GM12872 (cell line): ENCODE data around the gene IL32.

Experiments used
- TF ChIP-seq, protein P1 (sequence below): IDR thresholded peaks from 3 replicates; pipeline ENCODE4 v1.5.1; 2011; ENCODE audit warnings: low read depth, mild to moderate bottlenecking, low read length, moderate library complexity; ENCODE audit not compliant: insufficient read depth

The IL32 gene

DNA sequence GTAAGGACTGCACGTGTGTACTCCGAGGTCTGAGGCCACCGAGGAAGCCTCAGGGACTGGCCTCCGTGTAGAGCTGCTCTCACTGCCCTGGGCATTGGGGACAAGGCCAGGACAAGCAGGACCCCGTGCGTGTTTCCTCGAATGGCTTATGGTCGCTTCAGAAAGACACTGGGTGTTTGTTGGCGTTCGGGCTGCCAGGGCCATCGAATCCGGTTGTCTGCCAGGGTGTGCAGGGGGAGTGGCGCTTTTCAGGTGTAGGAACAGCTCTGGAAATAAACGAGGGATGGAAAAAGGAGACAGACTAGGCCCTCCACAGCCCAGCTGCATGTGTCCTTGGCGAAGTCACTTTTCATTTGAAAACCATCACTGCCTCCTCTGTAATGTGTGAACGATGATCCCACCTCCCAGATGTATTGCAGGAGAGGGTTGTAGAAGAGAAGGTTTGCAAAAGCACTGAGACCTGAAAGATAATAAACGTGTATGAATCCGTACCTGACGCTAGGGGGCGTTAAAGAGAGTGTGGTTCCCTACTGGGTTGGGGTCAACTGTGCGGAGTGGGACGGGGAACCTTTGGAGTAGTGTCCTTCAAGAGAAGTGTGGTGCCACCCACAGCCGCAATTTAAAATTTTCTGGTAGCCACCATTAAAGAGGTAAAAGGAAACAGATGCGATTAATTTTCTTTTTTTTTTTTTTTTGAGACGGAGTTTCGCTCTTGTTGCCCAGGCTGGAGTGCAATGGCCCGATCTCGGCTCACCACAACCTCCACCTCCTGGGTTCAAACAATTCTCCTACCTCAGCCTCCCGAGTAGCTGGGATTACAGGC, 35.8 kb downstream of the IL32 start:
- TF ChIP-seq, protein P1, sequence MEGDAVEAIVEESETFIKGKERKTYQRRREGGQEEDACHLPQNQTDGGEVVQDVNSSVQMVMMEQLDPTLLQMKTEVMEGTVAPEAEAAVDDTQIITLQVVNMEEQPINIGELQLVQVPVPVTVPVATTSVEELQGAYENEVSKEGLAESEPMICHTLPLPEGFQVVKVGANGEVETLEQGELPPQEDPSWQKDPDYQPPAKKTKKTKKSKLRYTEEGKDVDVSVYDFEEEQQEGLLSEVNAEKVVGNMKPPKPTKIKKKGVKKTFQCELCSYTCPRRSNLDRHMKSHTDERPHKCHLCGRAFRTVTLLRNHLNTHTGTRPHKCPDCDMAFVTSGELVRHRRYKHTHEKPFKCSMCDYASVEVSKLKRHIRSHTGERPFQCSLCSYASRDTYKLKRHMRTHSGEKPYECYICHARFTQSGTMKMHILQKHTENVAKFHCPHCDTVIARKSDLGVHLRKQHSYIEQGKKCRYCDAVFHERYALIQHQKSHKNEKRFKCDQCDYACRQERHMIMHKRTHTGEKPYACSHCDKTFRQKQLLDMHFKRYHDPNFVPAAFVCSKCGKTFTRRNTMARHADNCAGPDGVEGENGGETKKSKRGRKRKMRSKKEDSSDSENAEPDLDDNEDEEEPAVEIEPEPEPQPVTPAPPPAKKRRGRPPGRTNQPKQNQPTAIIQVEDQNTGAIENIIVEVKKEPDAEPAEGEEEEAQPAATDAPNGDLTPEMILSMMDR: peak; percentile 80

DNA sequence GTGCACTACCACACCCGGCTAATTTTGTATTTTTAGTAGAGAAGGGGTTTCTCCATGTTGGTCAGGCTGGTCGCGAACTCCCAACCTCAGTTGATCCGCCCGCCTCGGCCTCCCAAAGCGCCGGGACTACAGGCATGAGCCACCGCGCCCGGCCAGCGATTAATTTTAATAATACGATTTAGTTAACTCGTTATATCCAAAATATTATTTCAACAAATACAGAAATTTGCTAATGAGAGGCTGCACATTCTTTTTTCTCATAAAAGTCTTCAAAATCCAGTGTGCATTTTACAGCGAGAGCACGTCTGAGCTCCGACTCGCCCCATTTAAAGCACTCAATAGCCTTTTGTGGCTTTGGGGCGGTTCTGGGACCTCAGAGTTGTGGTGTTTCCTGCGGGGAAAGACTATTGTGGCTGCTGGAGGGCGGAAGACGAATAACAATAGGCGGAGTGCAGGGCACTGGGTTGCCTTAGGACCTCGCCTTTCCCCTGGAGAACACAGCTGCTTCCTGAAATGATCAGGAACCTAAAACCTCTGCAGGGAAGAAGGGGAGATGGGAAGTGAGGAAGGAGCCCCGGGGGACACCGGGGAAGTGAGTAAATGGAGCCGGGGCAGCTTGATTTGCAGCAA, 36.5 kb downstream of the IL32 start:
- TF ChIP-seq, protein P1: no peak

DNA sequence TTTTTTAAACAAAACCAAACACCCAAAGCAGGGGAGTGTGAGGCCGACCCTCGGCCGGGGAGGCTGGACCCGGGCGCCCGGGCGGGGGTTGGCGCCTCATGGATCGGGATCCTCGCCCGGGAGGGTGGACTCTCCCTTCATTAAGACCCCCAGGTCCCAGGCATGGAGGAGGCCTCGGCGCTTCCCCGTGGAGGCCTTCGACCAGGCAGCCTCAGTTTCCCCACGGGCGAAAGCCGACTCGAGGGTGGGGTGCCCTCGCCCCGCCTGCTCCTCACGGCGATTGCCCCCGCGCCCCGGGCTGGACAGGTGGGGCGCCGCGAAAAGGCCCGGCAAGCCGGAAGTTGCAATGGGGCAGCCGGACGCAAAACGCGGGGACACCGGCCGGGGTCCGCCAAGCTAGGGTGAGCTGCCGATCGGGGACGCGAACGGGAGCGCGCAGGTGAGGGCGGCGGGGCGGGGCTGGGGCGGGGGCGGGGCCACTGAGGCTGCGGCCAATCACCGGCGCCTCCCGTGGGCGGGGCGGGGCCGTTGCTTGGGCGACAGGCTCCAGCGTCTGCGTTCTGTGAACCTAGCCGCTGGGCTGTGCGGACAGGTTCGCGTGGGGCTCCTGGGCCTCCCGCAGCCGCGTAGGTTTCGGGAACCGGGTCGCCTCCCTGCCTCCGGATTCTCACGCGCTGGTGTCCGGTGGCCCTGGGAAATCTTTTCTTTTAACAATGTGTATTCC, 40.9 kb downstream of the IL32 start:
- TF ChIP-seq, protein P1: no peak

DNA sequence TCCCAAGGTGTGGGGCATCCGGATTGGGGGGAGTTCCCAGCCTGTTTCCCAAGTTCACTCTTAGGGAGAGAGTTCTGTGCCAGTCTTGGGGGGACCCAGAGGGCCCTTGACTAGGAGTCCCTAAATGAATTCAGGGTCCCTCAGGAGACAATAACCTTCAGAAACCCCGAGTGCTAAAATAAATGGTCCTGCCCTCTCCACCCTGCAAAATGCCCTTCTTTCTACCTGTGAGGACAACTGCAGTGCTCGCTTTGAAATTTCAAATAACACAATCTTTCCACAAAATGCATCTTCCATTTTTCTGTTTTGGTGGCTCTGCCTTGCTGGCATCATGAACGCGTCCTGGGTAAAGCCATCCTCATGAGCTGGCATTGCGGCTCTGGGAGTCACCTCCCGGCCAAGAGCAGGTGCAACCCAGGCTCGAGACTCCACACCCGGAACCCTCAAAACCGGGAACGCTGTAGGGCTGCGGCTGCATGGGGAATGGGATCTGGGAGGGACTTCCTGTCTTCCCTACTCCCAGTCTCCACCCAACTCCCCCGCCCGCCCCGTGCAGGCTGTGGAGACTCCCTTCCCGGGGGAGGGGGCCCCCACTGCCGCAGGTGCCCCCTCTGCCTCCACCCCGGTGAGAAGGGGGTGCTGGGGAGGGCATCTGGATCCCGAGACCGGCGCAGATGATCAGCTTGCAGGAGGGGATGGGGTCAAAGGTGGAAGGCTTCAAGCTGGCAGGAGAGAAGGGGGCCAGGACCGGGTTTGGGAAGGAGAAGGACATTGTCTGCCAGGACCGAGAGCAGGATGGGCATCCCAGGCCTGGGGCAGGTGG, 46.8 kb downstream of the IL32 start, which contains the start of gene ZNF205:
ZNF205 (plus strand) TSS at position 529 of the 823 bp plus-strand sequence. CDS start 845 bp downstream, outside the sequence.
- TF ChIP-seq, protein P1: no peak

DNA sequence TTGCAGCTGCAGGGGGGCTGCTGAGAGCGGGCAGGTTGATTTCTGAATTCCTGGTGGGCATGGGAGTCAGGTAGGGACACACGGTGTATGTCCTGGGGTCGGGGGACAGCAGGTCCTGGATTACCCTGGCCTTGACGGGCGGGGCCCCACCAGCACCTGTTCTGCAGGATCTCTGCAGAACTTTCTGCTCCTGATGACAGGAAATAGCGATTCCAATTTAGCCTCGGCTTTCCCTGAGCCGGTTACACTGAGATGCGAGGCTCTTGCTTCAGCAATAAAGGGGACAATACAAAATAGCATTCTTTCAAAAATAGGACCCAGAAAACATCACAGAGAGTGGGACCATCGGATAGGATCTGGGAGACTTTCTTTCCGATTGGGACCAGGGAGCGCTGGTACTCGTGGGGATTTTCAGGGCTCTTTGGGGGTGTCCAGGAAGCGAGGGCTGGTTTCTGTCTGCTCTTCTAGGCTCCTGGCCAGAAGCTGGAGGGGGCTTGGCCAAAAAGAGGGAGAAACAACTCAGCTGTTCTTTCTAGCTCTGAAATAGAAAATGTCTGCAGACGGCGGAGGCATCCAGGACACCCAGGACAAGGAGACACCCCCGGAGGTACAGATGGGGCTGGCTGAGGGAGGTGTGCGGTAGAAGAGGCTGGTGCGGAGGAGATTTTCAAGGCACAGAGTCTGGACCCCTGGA, 47.6 kb downstream of the IL32 start:
- TF ChIP-seq, protein P1: no peak

DNA sequence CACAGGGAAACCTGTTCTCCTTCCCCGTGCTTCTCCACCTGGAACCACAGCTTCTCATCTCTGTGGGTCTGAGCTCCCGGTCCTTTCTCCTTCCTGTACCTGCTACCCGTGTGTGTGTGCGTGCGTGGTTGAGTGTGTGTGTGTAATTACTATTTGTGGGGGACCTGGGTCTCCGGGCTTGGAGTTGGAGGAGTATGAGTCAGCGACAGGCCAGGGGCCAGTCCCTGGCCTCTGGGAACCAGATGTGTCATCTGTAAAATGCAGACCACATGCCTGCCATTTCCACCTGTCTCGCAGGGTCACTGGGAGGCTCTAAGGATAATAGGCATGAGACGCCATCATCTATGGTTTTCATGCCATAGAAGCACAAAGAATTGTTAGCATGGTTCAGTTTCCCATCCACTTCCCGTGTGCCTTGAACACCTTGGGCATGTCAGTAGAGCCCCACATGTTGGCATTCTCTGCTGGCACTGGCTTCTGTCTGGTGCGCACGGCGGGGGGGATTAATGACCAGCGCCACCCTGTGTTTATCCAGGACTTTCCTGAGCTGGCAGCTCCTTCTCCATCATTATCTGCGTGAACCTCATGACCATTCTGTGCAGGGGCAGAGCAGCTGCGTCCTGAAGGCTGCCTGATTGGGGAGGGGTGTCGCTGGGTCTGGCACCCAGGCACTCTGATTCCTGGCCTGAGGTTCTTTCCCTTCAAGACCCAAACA, 48.5 kb downstream of the IL32 start:
- TF ChIP-seq, protein P1: no peak
